Karpas-422 (cell line): ENCODE data around the gene PLA2G4E. TPM values are rescaled to one million over a fixed set of nuclear protein-coding genes. Genes with fewer than 3 reads are reported as not detected.

ENCODE experiments used
- DNase-seq: peaks from one replicate; pipeline ENCODE4 v3.0.0-alpha.2; 2015
- H2AFZ ChIP-seq: fragments of 200-600 bp; sonication (generic); 2 replicates; pipeline ENCODE4 v1.6.1; 2014; ENCODE audit warnings: antibody characterized with exemption, low read length, mixed read lengths
- H3K27ac ChIP-seq: fragments of 200-600 bp; sonication (generic); 2 replicates; pipeline ENCODE4 v1.5.1; 2014; ENCODE audit warnings: mild to moderate bottlenecking, low read length, moderate library complexity
- H3K27me3 ChIP-seq: fragments of 200-600 bp; sonication (generic); 2 replicates; pipeline ENCODE4 v1.6.1; 2014; ENCODE audit warnings: low read length, mixed read lengths
- H3K36me3 ChIP-seq: fragments of 200-600 bp; sonication (generic); 2 replicates; pipeline ENCODE4 v1.6.1; 2014; ENCODE audit warnings: low read length, mixed read lengths; ENCODE audit not compliant: insufficient read depth
- H3K4me1 ChIP-seq: fragments of 200-600 bp; sonication (generic); 2 replicates; pipeline ENCODE4 v1.6.1; 2014; ENCODE audit warnings: mild to moderate bottlenecking, low read length, mixed read lengths
- H3K4me2 ChIP-seq: fragments of 200-600 bp; sonication (generic); 2 replicates; pipeline ENCODE4 v1.6.1; 2014; ENCODE audit warnings: low read length, low read depth, mild to moderate bottlenecking; ENCODE audit not compliant: poor library complexity, severe bottlenecking
- H3K4me3 ChIP-seq: fragments of 200-600 bp; sonication (generic); 2 replicates; pipeline ENCODE4 v1.5.1; 2014; ENCODE audit warnings: mild to moderate bottlenecking, antibody characterized with exemption, low read length, mixed read lengths
- H3K79me2 ChIP-seq: fragments of 200-600 bp; sonication (generic); 2 replicates; pipeline ENCODE4 v1.6.1; 2014; ENCODE audit warnings: mild to moderate bottlenecking, low read length, mixed read lengths
- H3K9ac ChIP-seq: fragments of 200-600 bp; sonication (generic); 2 replicates; pipeline ENCODE4 v1.6.0; 2014; ENCODE audit warnings: low read length
- H3K9me2 ChIP-seq: fragments of 200-600 bp; sonication (generic), shearing (Covaris generic); replicated peaks from 2 replicates; pipeline ENCODE4 v1.6.0; 2014; ENCODE audit warnings: mild to moderate bottlenecking, low read length, moderate library complexity; ENCODE audit not compliant: insufficient read depth
- H3K9me3 ChIP-seq: fragments of 300-700, 200-600 bp; sonication (generic); 2 replicates; pipeline ENCODE4 v1.6.1; 2014; ENCODE audit warnings: low read length, mixed read lengths
- H4K20me1 ChIP-seq: fragments of 200-600 bp; sonication (generic); 2 replicates; pipeline ENCODE4 v1.6.1; 2014; ENCODE audit warnings: mild to moderate bottlenecking, antibody characterized with exemption, low read length, low read depth; ENCODE audit not compliant: insufficient read depth
- total RNA-seq: library from RNA; depleted of rRNA; stranded (reverse); fragments of >200 nt; shearing (Covaris generic); gene quantifications from 2 replicates; pipeline ENCODE4 v1.2.3, GENCODE V29; 2014; ENCODE audit warnings: low replicate concordance

The PLA2G4E gene
- total RNA-seq, 1 experiment from 2014 or later: not detected

GRCh38 chr15:41950489-41950888 is 70.4 kb downstream of the PLA2G4E start:
- Histone ChIP-seq H3K9ac (no peak overlapping the region), H3K27me3 (no peaks in the 10 kb centered on the region), H2AFZ (no peak overlapping the region), H3K79me2 (peaks cover 46% of the 10 kb centered on the region), H3K4me1 (no peaks in the 10 kb centered on the region), H3K9me3 (no peaks in the 10 kb centered on the region), H3K27ac (no peak overlapping the region), H3K4me2 (no peak overlapping the region), H3K4me3 (no peak overlapping the region), H4K20me1 (0 out of 2 replicates have a peak, but pooled peaks cover 6% of the 10 kb centered on the region), H3K36me3 (peaks cover 3% of the 10 kb centered on the region; the same call in 1 of the 2 replicates), H3K9me2 (no peaks in the 10 kb centered on the region)
- DNase-seq: no peak

- Histone ChIP-seq H3K4me1 (no peaks in the 10 kb centered on the region), H3K4me3 (no peak overlapping the region), H3K27me3 (no peaks in the 10 kb centered on the region), H2AFZ (no peak overlapping the region), H3K4me2 (no peak overlapping the region), H3K9me2 (no peaks in the 10 kb centered on the region), H3K36me3 (peaks cover 3% of the 10 kb centered on the region; the same call in 1 of the 2 replicates), H3K79me2 (peaks cover 42% of the 10 kb centered on the region), H3K27ac (no peak overlapping the region), H3K9me3 (no peaks in the 10 kb centered on the region), H4K20me1 (0 out of 2 replicates have a peak, but pooled peaks cover 6% of the 10 kb centered on the region), H3K9ac (no peak overlapping the region)
- no peak for DNase-seq
These were observed 70.7 kb downstream of the PLA2G4E start for GRCh38 chr15:41950127-41950483.

GRCh38 chr15:41949401-41950126 is 71.3 kb downstream of the PLA2G4E start:
- Histone ChIP-seq H3K4me3 (no peak overlapping the region), H3K36me3 (peaks cover 3% of the 10 kb centered on the region; the same call in 1 of the 2 replicates), H3K9me2 (no peaks in the 10 kb centered on the region), H3K27me3 (no peaks in the 10 kb centered on the region), H3K79me2 (peaks cover 41% of the 10 kb centered on the region), H3K4me1 (no peaks in the 10 kb centered on the region), H3K9ac (no peak overlapping the region), H3K9me3 (no peaks in the 10 kb centered on the region), H2AFZ (no peak overlapping the region), H3K4me2 (no peak overlapping the region), H4K20me1 (0 out of 2 replicates have a peak, but pooled peaks cover 6% of the 10 kb centered on the region), H3K27ac (no peak overlapping the region)
- no peak for DNase-seq

- Histone ChIP-seq H2AFZ (no peak overlapping the region), H3K4me2 (no peak overlapping the region), H3K27ac (no peak overlapping the region), H3K4me3 (no peak overlapping the region), H3K27me3 (no peaks in the 10 kb centered on the region), H3K36me3 (peaks cover under 1% of the 10 kb centered on the region; the same call in 1 of the 2 replicates), H4K20me1 (0 out of 2 replicates have a peak, but pooled peaks cover 6% of the 10 kb centered on the region), H3K9me3 (no peaks in the 10 kb centered on the region), H3K9ac (no peak overlapping the region), H3K79me2 (peaks cover 38% of the 10 kb centered on the region), H3K9me2 (no peaks in the 10 kb centered on the region), H3K4me1 (no peaks in the 10 kb centered on the region)
- DNase-seq: no peak
These were observed 72.4 kb downstream of the PLA2G4E start for GRCh38 chr15:41948490-41948889.

GRCh38 chr15:41946970-41947369 is 73.9 kb downstream of the PLA2G4E start:
- H3K36me3 ChIP-seq: no peaks in the 10 kb centered on the region
- no peak overlapping the region for H2AFZ ChIP-seq
- no peak overlapping the region for H3K9ac ChIP-seq
- H3K4me1 ChIP-seq: no peaks in the 10 kb centered on the region
- peaks cover 41% of the 10 kb centered on the region for H3K79me2 ChIP-seq
- no peak overlapping the region for H3K4me2 ChIP-seq
- no peak overlapping the region for H3K4me3 ChIP-seq
- DNase-seq: no peak
- H3K9me3 ChIP-seq: no peaks in the 10 kb centered on the region
- 0 out of 2 replicates have a peak, but pooled peaks cover 6% of the 10 kb centered on the region for H4K20me1 ChIP-seq
- H3K27me3 ChIP-seq: no peaks in the 10 kb centered on the region
- no peaks in the 10 kb centered on the region for H3K9me2 ChIP-seq
- H3K27ac ChIP-seq: no peak overlapping the region

- DNase-seq: no peak
- Histone ChIP-seq H3K4me1 (no peaks in the 10 kb centered on the region), H3K27ac (no peak overlapping the region), H2AFZ (no peak overlapping the region), H3K4me2 (no peak overlapping the region), H3K36me3 (no peaks in the 10 kb centered on the region), H3K79me2 (peaks cover 41% of the 10 kb centered on the region), H3K27me3 (no peaks in the 10 kb centered on the region), H3K9ac (no peak overlapping the region), H3K9me2 (no peaks in the 10 kb centered on the region), H3K9me3 (no peaks in the 10 kb centered on the region), H3K4me3 (no peak overlapping the region), H4K20me1 (0 out of 2 replicates have a peak, but pooled peaks cover 6% of the 10 kb centered on the region)
These were observed 75.1 kb downstream of the PLA2G4E start for GRCh38 chr15:41945731-41946130.

GRCh38 chr15:41945221-41945620 is 75.6 kb downstream of the PLA2G4E start:
- Histone ChIP-seq H3K9ac (no peak overlapping the region), H3K4me1 (no peaks in the 10 kb centered on the region), H3K4me3 (no peak overlapping the region), H3K9me2 (no peaks in the 10 kb centered on the region), H3K9me3 (no peaks in the 10 kb centered on the region), H3K27me3 (no peaks in the 10 kb centered on the region), H3K36me3 (peaks cover under 1% of the 10 kb centered on the region; the same call in 1 of the 2 replicates), H3K4me2 (no peak overlapping the region), H3K27ac (no peak overlapping the region), H3K79me2 (peaks cover 37% of the 10 kb centered on the region), H2AFZ (no peak overlapping the region), H4K20me1 (0 out of 2 replicates have a peak, but pooled peaks cover 6% of the 10 kb centered on the region)
- no peak for DNase-seq

- Histone ChIP-seq H4K20me1 (no peaks in the 10 kb centered on the region), H3K79me2 (peaks cover 29% of the 10 kb centered on the region), H2AFZ (no peak overlapping the region), H3K4me2 (no peak overlapping the region), H3K36me3 (peaks cover 3% of the 10 kb centered on the region; the same call in 1 of the 2 replicates), H3K9me3 (no peaks in the 10 kb centered on the region), H3K4me3 (no peak overlapping the region), H3K27ac (no peak overlapping the region), H3K9me2 (no peaks in the 10 kb centered on the region), H3K9ac (no peak overlapping the region), H3K4me1 (no peaks in the 10 kb centered on the region), H3K27me3 (no peaks in the 10 kb centered on the region)
- DNase-seq: no peak
These were observed 76.4 kb downstream of the PLA2G4E start for GRCh38 chr15:41944313-41944940.
